Activated CD4-positive, CD25-positive, alpha-beta regulatory T cell (primary cell): ENCODE data around the gene CEBPB.
"Not testable (repeated sequence)": the region's sequence is repeated elsewhere in the genome, so short reads cannot be mapped to it uniquely, and the experiment has no call there.

ENCODE experiments used
- DNase-seq, 4 experiments: peaks; one replicate each; lab custom pipeline; 2025; lab: John Stamatoyannopoulos, UW

The CEBPB gene

GRCh38 chr20:50190251-50191064 is at the start of gene CEBPB:
Gene CEBPB (plus strand): TSS chr20:50190830. CDS start chr20:50191034, 204 bp downstream.
- DNase-seq = peak; percentile 63 to 74 (median 70)

GRCh38 chr20:50141018-50141675 is 49.5 kb upstream of the CEBPB start:
- DNase-seq = no peak

GRCh38 chr20:50141811-50142561 is 48.6 kb upstream of the CEBPB start:
- no peak for DNase-seq

GRCh38 chr20:50142812-50143211 is 47.8 kb upstream of the CEBPB start:
- DNase-seq = no peak

GRCh38 chr20:50144362-50144761 is 46.3 kb upstream of the CEBPB start:
- no peak for DNase-seq

- no peak for DNase-seq
Observed at GRCh38 chr20:50145566-50145965, 45.1 kb upstream of the CEBPB start.

GRCh38 chr20:50146214-50146613 is 44.4 kb upstream of the CEBPB start:
- DNase-seq = no peak

- peak; percentile 15 to 67 (median 48) for DNase-seq
Observed at GRCh38 chr20:50146732-50147662, 43.6 kb upstream of the CEBPB start.

- DNase-seq = no peak
Observed at GRCh38 chr20:50149481-50150254, 41.0 kb upstream of the CEBPB start.

- no peak for DNase-seq
Observed at GRCh38 chr20:50151034-50151743, 39.4 kb upstream of the CEBPB start.

GRCh38 chr20:50152394-50153152 is 38.1 kb upstream of the CEBPB start:
- no peak for DNase-seq

GRCh38 chr20:50153153-50153499 is 37.5 kb upstream of the CEBPB start:
- no peak for DNase-seq

- DNase-seq = peak; percentile 51 to 73 (median 64)
Observed at GRCh38 chr20:50153500-50154377, 36.9 kb upstream of the CEBPB start, which contains the start of gene PEDS1. Gene PEDS1 (minus strand): TSS chr20:50153723. CDS start chr20:50153637, 86 bp downstream.

- DNase-seq = not testable (repeated sequence)
Observed at GRCh38 chr20:50161494-50161893, 29.1 kb upstream of the CEBPB start.

GRCh38 chr20:50163570-50164317 is 26.9 kb upstream of the CEBPB start:
- no peak for DNase-seq

GRCh38 chr20:50165684-50166554 is 24.7 kb upstream of the CEBPB start:
- DNase-seq = peak; percentile 50 to 63 (median 59)
